ENCODE results near the gene YIPF5. TPM values are rescaled to one million over a fixed set of nuclear protein-coding genes. Genes with fewer than 3 reads are reported as not detected.

YIPF5 gene
- total RNA-seq, 6 donors from 2014 or later, result 9.4 to 45.2 (median 30.9) TPM

GRCh38 chr5:144173766-144174165, 3.3 kb upstream of the YIPF5 start:
- Histone ChIP-seq H3K9me3 (no peaks in the 10 kb centered on the region), H3K27me3 (no peaks in the 10 kb centered on the region), H3K4me3 (no peak overlapping the region), H3K27ac (no peak overlapping the region), H3K4me1 (peaks cover 9 to 14% (median 12%) of the 10 kb centered on the region in 4 donors), H3K36me3 (peaks cover 0 to 2% (median 0%) of the 10 kb centered on the region in 4 donors)
- DNase-seq (no peak), ATAC-seq (ENCODE audit: low FRiP score in 2 of 2) (no peak)
- 45 to 55% methylated on average over 3 of the region's 3 CpGs for WGBS, 2 donors
- TF ChIP-seq EP300 (IDR thresholded peaks at IDR 0.05) (no peak), POLR2A (IDR thresholded peaks at IDR 0.05) (no peak), POLR2AphosphoS5 (IDR thresholded peaks at IDR 0.05) (no peak)
- TF ChIP-seq, protein P1, sequence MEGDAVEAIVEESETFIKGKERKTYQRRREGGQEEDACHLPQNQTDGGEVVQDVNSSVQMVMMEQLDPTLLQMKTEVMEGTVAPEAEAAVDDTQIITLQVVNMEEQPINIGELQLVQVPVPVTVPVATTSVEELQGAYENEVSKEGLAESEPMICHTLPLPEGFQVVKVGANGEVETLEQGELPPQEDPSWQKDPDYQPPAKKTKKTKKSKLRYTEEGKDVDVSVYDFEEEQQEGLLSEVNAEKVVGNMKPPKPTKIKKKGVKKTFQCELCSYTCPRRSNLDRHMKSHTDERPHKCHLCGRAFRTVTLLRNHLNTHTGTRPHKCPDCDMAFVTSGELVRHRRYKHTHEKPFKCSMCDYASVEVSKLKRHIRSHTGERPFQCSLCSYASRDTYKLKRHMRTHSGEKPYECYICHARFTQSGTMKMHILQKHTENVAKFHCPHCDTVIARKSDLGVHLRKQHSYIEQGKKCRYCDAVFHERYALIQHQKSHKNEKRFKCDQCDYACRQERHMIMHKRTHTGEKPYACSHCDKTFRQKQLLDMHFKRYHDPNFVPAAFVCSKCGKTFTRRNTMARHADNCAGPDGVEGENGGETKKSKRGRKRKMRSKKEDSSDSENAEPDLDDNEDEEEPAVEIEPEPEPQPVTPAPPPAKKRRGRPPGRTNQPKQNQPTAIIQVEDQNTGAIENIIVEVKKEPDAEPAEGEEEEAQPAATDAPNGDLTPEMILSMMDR (IDR thresholded peaks at IDR 0.05), result no peak

- peaks cover 3 to 35% (median 6%) of the 10 kb centered on the region in 4 donors for H3K36me3 ChIP-seq
- no peaks in the 10 kb centered on the region for H3K27me3 ChIP-seq
- ATAC-seq (ENCODE audit: low FRiP score in 2 of 2) (peak in 1 of 2 donors; percentile 11), DNase-seq (no peak)
- peak overlapping the region; percentile 84 to 90 (median 86) for H3K27ac ChIP-seq
- 4% methylated on average over 12 of the region's 12 CpGs for WGBS, 2 donors
- TF ChIP-seq EP300 (IDR thresholded peaks at IDR 0.05) (no peak), POLR2A (IDR thresholded peaks at IDR 0.05) (no peak), POLR2AphosphoS5 (IDR thresholded peaks at IDR 0.05) (no peak)
- TF ChIP-seq, protein P1 (IDR thresholded peaks at IDR 0.05), result no peak
- H3K4me1 ChIP-seq, result peaks cover 17 to 22% (median 19%) of the 10 kb centered on the region in 4 donors
- peak overlapping the region; percentile 69 to 91 (median 83) for H3K4me3 ChIP-seq
- no peaks in the 10 kb centered on the region for H3K9me3 ChIP-seq
Measured at GRCh38 chr5:144169904-144170275, 569 bp downstream of the YIPF5 start.

DNA sequence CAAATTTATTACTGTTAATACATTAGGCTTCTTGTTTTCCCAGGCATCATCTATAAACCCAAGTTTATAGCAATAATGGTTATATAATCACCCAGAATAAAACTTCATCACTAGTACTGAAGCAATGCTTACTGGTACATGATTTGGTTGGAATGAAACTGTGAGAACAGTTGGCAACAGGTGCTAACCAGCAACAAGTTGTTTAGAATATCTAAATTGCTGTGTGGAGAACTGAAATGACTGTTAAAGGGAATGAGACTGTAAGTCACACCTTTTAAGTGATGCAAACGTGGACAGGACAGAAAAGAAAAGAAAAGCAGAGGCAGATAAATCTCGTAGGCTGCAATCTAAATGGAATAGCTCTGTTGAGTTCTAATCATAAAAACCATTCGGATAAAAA, 2.5 kb downstream of the YIPF5 start:
- H3K4me3 ChIP-seq, result no peak overlapping the region
- no peak for ATAC-seq (ENCODE audit: low FRiP score in 2 of 2)
- H3K27me3 ChIP-seq, result no peaks in the 10 kb centered on the region
- WGBS, 2 donors, result 84 to 93% methylated on average over 3 of the region's 3 CpGs
- H3K36me3 ChIP-seq, result peaks cover 19 to 54% (median 21%) of the 10 kb centered on the region in 4 donors
- peaks cover 18 to 22% (median 19%) of the 10 kb centered on the region in 4 donors for H3K4me1 ChIP-seq
- TF ChIP-seq EP300 (IDR thresholded peaks at IDR 0.05) (no peak), POLR2A (IDR thresholded peaks at IDR 0.05) (no peak), POLR2AphosphoS5 (IDR thresholded peaks at IDR 0.05) (no peak)
- TF ChIP-seq, protein P1 (IDR thresholded peaks at IDR 0.05), result no peak
- no peaks in the 10 kb centered on the region for H3K9me3 ChIP-seq
- H3K27ac ChIP-seq, result no peak overlapping the region
- DNase-seq, result no peak

- 86 to 97% methylated on average over 1 of the region's 1 CpG for WGBS, 2 donors
- DNase-seq, result no peak
- Histone ChIP-seq H3K9me3 (no peaks in the 10 kb centered on the region), H3K36me3 (peaks cover 25 to 67% (median 31%) of the 10 kb centered on the region in 4 donors), H3K4me3 (no peak overlapping the region), H3K27ac (no peak overlapping the region), H3K27me3 (no peaks in the 10 kb centered on the region), H3K4me1 (peaks cover 18 to 22% (median 20%) of the 10 kb centered on the region in 4 donors)
- TF ChIP-seq, protein P1 (IDR thresholded peaks at IDR 0.05), result no peak
- TF ChIP-seq EP300 (IDR thresholded peaks at IDR 0.05), result no peak
- TF ChIP-seq POLR2AphosphoS5 (IDR thresholded peaks at IDR 0.05), result no peak
- TF ChIP-seq POLR2A (IDR thresholded peaks at IDR 0.05), result no peak
- ATAC-seq (ENCODE audit: low FRiP score in 2 of 2), result no peak
Measured at GRCh38 chr5:144166696-144167095, 3.8 kb downstream of the YIPF5 start.

- no peaks in the 10 kb centered on the region for H3K27me3 ChIP-seq
- no peak for TF ChIP-seq POLR2A (IDR thresholded peaks at IDR 0.05)
- TF ChIP-seq POLR2AphosphoS5 (IDR thresholded peaks at IDR 0.05), result no peak
- TF ChIP-seq, protein P1 (IDR thresholded peaks at IDR 0.05), result no peak
- TF ChIP-seq EP300 (IDR thresholded peaks at IDR 0.05), result no peak
- no peak overlapping the region for H3K4me3 ChIP-seq
- no peak overlapping the region for H3K27ac ChIP-seq
- ATAC-seq (ENCODE audit: low FRiP score in 2 of 2), result no peak
- 90 to 92% methylated on average over 1 of the region's 1 CpG for WGBS, 2 donors
- peaks cover 0 to 3% (median under 1%) of the 10 kb centered on the region in 4 donors for H3K4me1 ChIP-seq
- peaks cover 30 to 80% (median 51%) of the 10 kb centered on the region in 4 donors for H3K36me3 ChIP-seq
- no peaks in the 10 kb centered on the region for H3K9me3 ChIP-seq
- no peak for DNase-seq
Measured at GRCh38 chr5:144162686-144163085, 7.8 kb downstream of the YIPF5 start.

Measured in upper lobe of left lung (tissue), 6 donors.